HepG2 (cell line): ENCODE data around the gene MECR. TPM values are rescaled to one million over a fixed set of nuclear protein-coding genes. Genes with fewer than 3 reads are reported as not detected.

Experiments used
- ATAC-seq: fragments of 200-7000 bp; cut with Tn5 transposase; 3 replicates; pipeline ENCODE4 v1.9.1; 2020; ENCODE audit warnings: mild to moderate bottlenecking, moderate library complexity
- BruUV-seq: library from RNA; stranded (reverse); fragments of 400-500 nt; replicated peaks from 2 replicates; lab custom pipeline; 2021; lab: Mats Ljungman, UMichigan
- CTCF ChIA-PET: fragments of 300-600 bp; formaldehyde crosslinking; extraction: SDS; loops from one replicate; lab custom pipeline; 2021; ENCODE audit warnings: low total read pairs, inconsistent platforms, low intra/inter-chr PET ratio; lab: Yijun Ruan, JAX
- POLR2A ChIA-PET: fragments of 350-600 bp; sonication (Branson Sonifier 250); formaldehyde crosslinking; loops from one replicate; lab custom pipeline; 2020; ENCODE audit warnings: antibody characterized with exemption, inconsistent platforms; lab: Yijun Ruan, JAX
- DNase-seq: peaks from one replicate; pipeline ENCODE4 v3.0.0-alpha.2; 2015; ENCODE audit warnings: low spot score
- FAIRE-seq: peaks from 3 replicates; lab custom pipeline; 2011; peaks lifted over from hg19 to GRCh38; lab: Jason Lieb, UNC
- H2AFZ ChIP-seq: one replicate; pipeline ENCODE4 v1.6.1; 2011; ENCODE audit warnings: low read length, inconsistent platforms
- H3K27ac ChIP-seq: fragments of 300-600 bp; 3 replicates; pipeline ENCODE4 v1.8.0; 2011; ENCODE audit warnings: mixed run types, mild to moderate bottlenecking, mixed read lengths, low read length, inconsistent platforms; ENCODE audit not compliant: insufficient read depth; ENCODE audit errors: extremely low read length
- H3K27me3 ChIP-seq, 2 experiments: fragments of 200-600 bp in 1 of 2; 2 replicates in 1 of 2; 3 replicates in 1 of 2; pipeline versions ENCODE4 v1.6.0 to v1.8.0; 2011; ENCODE audit warnings: low read length in 2 of 2, mild to moderate bottlenecking in 2 of 2, moderate library complexity in 2 of 2, inconsistent platforms in 1 of 2; ENCODE audit not compliant: insufficient read depth in 2 of 2, control insufficient read depth in 1 of 2
- H3K36me3 ChIP-seq, 2 experiments: fragments of 200-600 bp in 1 of 2; replicated peaks in 1 of 2; 2 replicates in 1 of 2; 3 replicates in 1 of 2; pipeline versions ENCODE4 v1.5.1 to v1.8.0; 2011; ENCODE audit warnings: low read length in 2 of 2, inconsistent platforms in 1 of 2; ENCODE audit not compliant: insufficient read depth in 2 of 2, control insufficient read depth in 1 of 2
- H3K4me1 ChIP-seq: 2 replicates; pipeline ENCODE4 v1.5.1; 2012; ENCODE audit warnings: low read length, inconsistent platforms; ENCODE audit not compliant: insufficient read depth
- H3K4me2 ChIP-seq: 2 replicates; pipeline ENCODE4 v1.6.0; 2011; ENCODE audit warnings: low read depth, low read length, inconsistent platforms
- H3K4me3 ChIP-seq, 3 experiments: fragments of 200-600 bp in 1 of 3; sonication (generic), shearing (Covaris generic) in 1 of 3; replicated peaks in 1 of 3; 2 replicates each; pipeline ENCODE4 v1.5.1; 2011 to 2016; ENCODE audit warnings: low read length in 3 of 3, inconsistent platforms in 2 of 3, low read depth in 2 of 3, mild to moderate bottlenecking in 2 of 3, control low read depth in 1 of 3, mixed read lengths in 1 of 3; ENCODE audit not compliant: insufficient read depth in 1 of 3
- H3K79me2 ChIP-seq: one replicate; pipeline ENCODE4 v1.6.1; 2011; ENCODE audit warnings: low read length, inconsistent platforms; ENCODE audit not compliant: insufficient read depth
- H3K9ac ChIP-seq: 2 replicates; pipeline ENCODE4 v1.6.0; 2011; ENCODE audit warnings: mild to moderate bottlenecking, low read depth, low read length, inconsistent platforms; ENCODE audit not compliant: insufficient read depth
- H3K9me3 ChIP-seq: 2 replicates; pipeline ENCODE4 v1.5.1; 2012; ENCODE audit warnings: mild to moderate bottlenecking, low read length
- H4K20me1 ChIP-seq: 2 replicates; pipeline ENCODE4 v1.6.0; 2011; ENCODE audit warnings: inconsistent platforms, mild to moderate bottlenecking, low read length, moderate library complexity; ENCODE audit not compliant: insufficient read depth
- ASH2L ChIP-seq: fragments of 300-600, 200-600 bp; sonication (generic); IDR thresholded peaks from 2 replicates; pipeline ENCODE4 v1.7.0; 2017; ENCODE audit warnings: low read depth, mild to moderate bottlenecking, moderate library complexity, mixed read lengths, low read length; ENCODE audit not compliant: insufficient read length
- CC2D1A ChIP-seq: sonication (generic); formaldehyde crosslinking; IDR thresholded peaks from 2 replicates; pipeline ENCODE4 v1.8.1; 2023; ENCODE audit warnings: mild to moderate bottlenecking, missing genetic modification reagents
- HDAC6 ChIP-seq: fragments of 200-600 bp; sonication (generic); IDR thresholded peaks from 2 replicates; pipeline ENCODE4 v1.7.0; 2017; ENCODE audit warnings: mild to moderate bottlenecking, antibody characterized with exemption, low read length, low read depth
- NFYC ChIP-seq: IDR thresholded peaks from 2 replicates; pipeline ENCODE4 v1.6.1; 2016; ENCODE audit warnings: missing genetic modification reagents, missing compliant biosample characterization
- RAD51 ChIP-seq: fragments of 450-650 bp; IDR thresholded peaks from 2 replicates; pipeline ENCODE4 v1.6.1; 2016; ENCODE audit warnings: borderline replicate concordance
- RBFOX2 ChIP-seq: fragments of 200-400 bp; formaldehyde crosslinking; IDR thresholded peaks from 2 replicates; pipeline ENCODE4 v1.6.1; 2017; ENCODE audit warnings: low read depth, mild to moderate bottlenecking, low read length
- ZBTB1 ChIP-seq: sonication (generic); formaldehyde crosslinking; IDR thresholded peaks from 2 replicates; pipeline ENCODE4 v1.4.0; 2020; ENCODE audit warnings: missing genetic modification reagents, borderline replicate concordance
- ZFP62 ChIP-seq: sonication (generic); formaldehyde crosslinking; IDR thresholded peaks from 2 replicates; pipeline ENCODE4 v1.4.0; 2020; ENCODE audit warnings: missing genetic modification reagents
- ZMAT3 ChIP-seq: sonication (generic); formaldehyde crosslinking; conservative IDR thresholded peaks from 2 replicates; pipeline ENCODE4 v1.7.0; 2021; ENCODE audit warnings: missing genetic modification reagents
- ZMYM3 ChIP-seq: sonication (generic); formaldehyde crosslinking; IDR thresholded peaks from 2 replicates; pipeline ENCODE4 v1.5.1; 2020; ENCODE audit warnings: mild to moderate bottlenecking, missing genetic modification reagents
- ZNF343 ChIP-seq: sonication (generic); formaldehyde crosslinking; IDR thresholded peaks from 2 replicates; pipeline ENCODE4 v1.4.0; 2020; ENCODE audit warnings: mild to moderate bottlenecking, missing genetic modification reagents
- ZNF768 ChIP-seq: sonication (generic); formaldehyde crosslinking; IDR thresholded peaks from 2 replicates; pipeline ENCODE4 v1.4.0; 2020; ENCODE audit warnings: missing genetic modification reagents
- WGBS: methylation state at CpG from one replicate; pipeline ENCODE4 v1.1.6; 2017; ENCODE audit warnings: low lambda C conversion rate; 5-methylcytosine and 5-hydroxymethylcytosine counted together
- in situ Hi-C: cut with HindIII; loops from 2 replicates; pipeline ENCODE4 v1.10.0; 2017; ENCODE audit warnings: low pct_unique_long_range_greater_than_20kb; ENCODE audit not compliant: extremely low pct_ligation_motif_present
- intact Hi-C: fragments of 100-400 bp; cut with micrococcal nuclease; formaldehyde crosslinking; loops from one replicate; pipeline ENCODE4 v1.10.0; 2022; ENCODE audit not compliant: unreplicated experiment
- polyA plus RNA-seq, 8 experiments: library from polyadenylated mRNA; depleted of rRNA in 3 of 8; stranded (reverse) in 7 of 8; unstranded in 1 of 8; fragments of >200 nt; fragmentation: Illumina TruSeq in 4 of 8; extraction: Trizol in 4 of 8; gene quantifications; 2 replicates each; pipeline versions ENCODE4 v1.2.1 to v1.2.3, GENCODE V29; 2011 to 2016; ENCODE audit warnings: low read depth in 4 of 8, missing spikeins in 1 of 8, mixed read lengths in 1 of 8; ENCODE audit not compliant: insufficient read depth in 1 of 8
- total RNA-seq, 5 experiments: library from RNA; depleted of rRNA; stranded (reverse); fragments of >200 nt; fragmentation: Illumina TruSeq; extraction: Trizol; gene quantifications; 2 replicates each; pipeline ENCODE4 v1.2.3, GENCODE V29; 2016; ENCODE audit warnings: low read depth in 1 of 5

Gene MECR
- total and polyA plus RNA-seq, 2 of the 13 experiments (the other 11 are each of a cell fraction or from before 2014, with no cell fraction given), result 18.8 to 24.9 TPM

DNA sequence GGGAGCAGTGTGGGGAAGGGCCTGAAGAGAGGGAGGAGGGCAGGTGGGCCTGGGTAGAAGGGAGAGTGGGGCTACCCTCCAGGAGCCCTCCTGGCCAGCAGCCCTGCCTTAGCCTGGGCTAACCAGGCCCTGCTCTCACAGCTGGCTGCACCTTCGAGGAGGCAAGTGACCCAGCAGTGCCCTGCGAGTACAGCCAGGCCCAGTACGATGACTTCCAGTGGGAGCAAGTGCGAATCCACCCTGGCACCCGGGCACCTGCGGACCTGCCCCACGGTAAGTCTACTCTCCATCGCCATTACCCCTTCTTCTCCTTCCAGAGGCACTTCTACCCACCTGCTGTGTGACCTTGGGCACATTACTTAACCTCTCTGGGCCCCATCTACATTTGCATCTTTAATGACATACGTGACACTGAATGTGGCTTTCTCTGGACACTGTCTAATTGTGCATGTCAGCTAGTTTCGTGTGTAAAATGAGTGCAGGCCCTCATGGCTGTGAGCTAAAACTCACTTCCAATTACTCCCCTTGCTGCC lies 24.5 kb upstream of the MECR start:
- 98% methylated on average over 9 of the region's 10 CpGs for WGBS
- peaks cover 4 to 6% of the 10 kb centered on the region in 2 experiments; a peak in 1 of 5 replicates for H3K36me3 ChIP-seq
- ATAC-seq (no peak), FAIRE-seq (no peak), DNase-seq (no peak)
- CTCF ChIA-PET, result no interaction called here
- BruUV-seq, result no TSS peak
- no peak overlapping the region for H3K9ac ChIP-seq
- POLR2A ChIA-PET, result no interaction called here
- no peak overlapping the region for H3K4me2 ChIP-seq
- H4K20me1 ChIP-seq, result peaks cover 5% of the 10 kb centered on the region; the same call in 1 of the 2 replicates
- no peak overlapping the region for H2AFZ ChIP-seq
- in situ Hi-C loops (no loop called here), intact Hi-C loops (no loop called here)
- peaks cover 3% of the 10 kb centered on the region for H3K79me2 ChIP-seq
- TF ChIP-seq NFYC (CRISPR knock-in tag) (no peak), ZMYM3 (CRISPR knock-in tag) (peak; percentile 46; the same call in 1 of the 2 replicates), ZNF768 (CRISPR knock-in tag) (peak; percentile 97), ZNF343 (CRISPR knock-in tag) (no peak), CC2D1A (no peak)
- H3K27me3 ChIP-seq, result no peaks in the 10 kb centered on the region
- H3K9me3 ChIP-seq, result no peaks in the 10 kb centered on the region
- no peak overlapping the region for H3K4me3 ChIP-seq
- no peak overlapping the region for H3K27ac ChIP-seq
- H3K4me1 ChIP-seq, result peaks cover 7% of the 10 kb centered on the region; the same call in 1 of the 2 replicates

GRCh38 chr1:29254346-29254745 lies 23.6 kb upstream of the MECR start:
- CTCF ChIA-PET, result no interaction called here
- Histone ChIP-seq H3K79me2 (peaks cover 3% of the 10 kb centered on the region), H3K9ac (no peak overlapping the region), H3K4me2 (no peak overlapping the region), H2AFZ (no peak overlapping the region), H3K27me3 (no peaks in the 10 kb centered on the region)
- intact Hi-C loops, result no loop called here
- BruUV-seq, result no TSS peak
- ATAC-seq, result no peak
- no peak for TF ChIP-seq ZMAT3 (CRISPR knock-in tag)
- TF ChIP-seq ZBTB1, result no peak
- TF ChIP-seq RBFOX2, result no peak
- no peak for TF ChIP-seq NFYC (CRISPR knock-in tag)
- TF ChIP-seq ASH2L, result no peak
- no peak for TF ChIP-seq ZFP62 (CRISPR knock-in tag)
- no peak for TF ChIP-seq RAD51
- TF ChIP-seq HDAC6, result no peak
- TF ChIP-seq, all 625 proteins: peak for 0
- POLR2A ChIA-PET, result no interaction called here
- in situ Hi-C loops, result no loop called here
- Histone ChIP-seq H3K4me3 (no peak overlapping the region), H3K4me1 (peaks cover 7% of the 10 kb centered on the region; the same call in 1 of the 2 replicates), H3K9me3 (no peaks in the 10 kb centered on the region), H3K27ac (no peak overlapping the region), H3K36me3 (peaks cover 4 to 6% of the 10 kb centered on the region in 2 experiments; a peak in 1 of 5 replicates), H4K20me1 (peaks cover 8% of the 10 kb centered on the region; the same call in 1 of the 2 replicates)
- DNase-seq (no peak), FAIRE-seq (no peak)
- 97% methylated on average over 7 of the region's 7 CpGs for WGBS
